Stimulated activated naive CD8-positive, alpha-beta T cell treated with anti-CD3 and anti-CD28 coated beads, Interleukin-15, Interleukin-2, amounts not matched to agents 100 U/mL and 50 U/mL, for 24 hours (primary cell): ENCODE results near the gene ZDHHC1.

Experiments used
- ATAC-seq: fragments of 150-1000 bp; cut with Tn5 transposase; one replicate; pipeline ENCODE4 v1.10.0; 2021
- DNase-seq: peaks from one replicate; pipeline ENCODE4 v3.0.0; 2021

The ZDHHC1 gene

GRCh38 chr16:67415872-67416793, at the start of gene ZDHHC1:
Gene ZDHHC1, minus strand, starts transcription at chr16:67416477. Its CDS starts 8,702 bp downstream, at chr16:67407775.
- ATAC-seq = peak; percentile 89
- DNase-seq = peak; percentile 78

- DNase-seq (no peak), ATAC-seq (no peak)
Measured at GRCh38 chr16:67464565-67464964, 48.3 kb upstream of the ZDHHC1 start.

- ATAC-seq (no peak), DNase-seq (no peak)
Measured at GRCh38 chr16:67463691-67464090, 47.4 kb upstream of the ZDHHC1 start.

GRCh38 chr16:67463059-67463458, 46.8 kb upstream of the ZDHHC1 start:
- DNase-seq (no peak), ATAC-seq (no peak)

- ATAC-seq (no peak), DNase-seq (no peak)
Measured at GRCh38 chr16:67462279-67462655, 46.0 kb upstream of the ZDHHC1 start.

- DNase-seq (no peak), ATAC-seq (no peak)
Measured at GRCh38 chr16:67461600-67462278, 45.5 kb upstream of the ZDHHC1 start.

GRCh38 chr16:67460961-67461360, 44.7 kb upstream of the ZDHHC1 start:
- ATAC-seq = no peak
- no peak for DNase-seq

- no peak for DNase-seq
- no peak for ATAC-seq
Measured at GRCh38 chr16:67460168-67460567, 43.9 kb upstream of the ZDHHC1 start.

GRCh38 chr16:67459861-67460150, 43.5 kb upstream of the ZDHHC1 start:
- DNase-seq (no peak), ATAC-seq (no peak)

- no peak for DNase-seq
- ATAC-seq = no peak
Measured at GRCh38 chr16:67459066-67459860, 43.0 kb upstream of the ZDHHC1 start.

GRCh38 chr16:67458121-67458641, 41.9 kb upstream of the ZDHHC1 start:
- no peak for ATAC-seq
- DNase-seq = no peak

- DNase-seq = no peak
- ATAC-seq = no peak
Measured at GRCh38 chr16:67457611-67458010, 41.3 kb upstream of the ZDHHC1 start.

- DNase-seq = no peak
- no peak for ATAC-seq
Measured at GRCh38 chr16:67456391-67457081, 40.3 kb upstream of the ZDHHC1 start.

- DNase-seq = no peak
- no peak for ATAC-seq
Measured at GRCh38 chr16:67454852-67455251, 38.6 kb upstream of the ZDHHC1 start.

GRCh38 chr16:67454104-67454503, 37.8 kb upstream of the ZDHHC1 start:
- DNase-seq (no peak), ATAC-seq (no peak)

- ATAC-seq = no peak
- DNase-seq = no peak
Measured at GRCh38 chr16:67451704-67452435, 35.6 kb upstream of the ZDHHC1 start.

- ATAC-seq = no peak
Measured at GRCh38 chr16:67451061-67451703, 34.9 kb upstream of the ZDHHC1 start.

GRCh38 chr16:67449739-67450138, 33.5 kb upstream of the ZDHHC1 start:
- no peak for ATAC-seq
- no peak for DNase-seq

More at GRCh38 chr16:67451061-67451703, 34.9 kb upstream of the ZDHHC1 start:
- no peak for DNase-seq

- DNase-seq = no peak
- ATAC-seq = no peak
Measured at GRCh38 chr16:67449336-67449735, 33.1 kb upstream of the ZDHHC1 start.

GRCh38 chr16:67448580-67448979, 32.3 kb upstream of the ZDHHC1 start:
- DNase-seq (no peak), ATAC-seq (no peak)
